NCI-H2081 treated with DMSO at 0.1 percent for 48 hours (cell line): ENCODE data around the gene OR4E2.
"Not testable (repeated sequence)": the region's sequence is repeated elsewhere in the genome, so short reads cannot be mapped to it uniquely, and the experiment has no call there.

Experiments
- DNase-seq: peaks from one replicate; lab custom pipeline; 2025; lab: John Stamatoyannopoulos, UW

Gene OR4E2

GRCh38 chr14:21697662-21698061 is 44.0 kb downstream of the OR4E2 start:
- not testable (repeated sequence) for DNase-seq

DNA sequence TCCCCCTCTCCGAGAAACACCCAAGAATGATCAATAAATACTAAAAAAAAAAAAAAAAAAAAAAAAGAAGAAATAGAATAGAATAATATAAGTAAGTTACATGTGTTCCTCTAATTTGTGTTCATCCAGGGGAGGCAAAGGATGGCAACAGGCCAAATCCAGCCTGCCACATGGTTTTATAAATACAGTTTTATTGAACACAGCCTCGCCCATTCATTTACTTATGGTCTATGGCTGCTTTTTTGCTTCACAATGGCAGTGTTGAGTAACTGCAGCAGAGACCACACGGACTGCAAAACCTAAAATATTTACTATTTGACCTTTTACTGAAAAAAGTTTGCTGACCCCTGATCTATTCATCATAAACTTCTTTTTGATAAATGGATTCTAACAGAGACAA is 44.9 kb downstream of the OR4E2 start:
- not testable (repeated sequence) for DNase-seq

DNA sequence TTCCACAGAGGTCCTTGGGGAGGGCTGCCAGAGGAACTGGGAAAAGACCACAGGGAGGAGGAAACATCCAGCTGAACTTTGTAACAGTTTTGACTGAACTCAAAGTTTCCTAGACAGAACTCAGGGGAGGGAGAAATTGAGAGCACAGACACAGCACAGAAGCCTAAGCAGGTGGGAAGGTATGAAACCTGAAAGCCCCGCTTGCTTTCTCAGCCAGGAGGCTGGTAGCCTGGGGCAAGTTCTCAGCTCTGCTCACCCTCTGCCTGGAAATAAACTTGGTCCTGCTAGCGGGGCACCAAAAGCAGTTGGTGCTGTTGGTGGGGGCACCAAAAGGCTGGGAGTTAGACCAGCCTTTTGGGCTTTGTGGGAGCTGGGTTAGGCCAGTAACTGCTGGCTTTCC is 45.9 kb downstream of the OR4E2 start:
- no peak for DNase-seq

- no peak for DNase-seq
Observed at GRCh38 chr14:21702316-21702715, 48.7 kb downstream of the OR4E2 start.

GRCh38 chr14:21703357-21704326 is 50.0 kb downstream of the OR4E2 start:
- no peak for DNase-seq

GRCh38 chr14:21704338-21704737 is 50.7 kb downstream of the OR4E2 start:
- no peak for DNase-seq

DNA sequence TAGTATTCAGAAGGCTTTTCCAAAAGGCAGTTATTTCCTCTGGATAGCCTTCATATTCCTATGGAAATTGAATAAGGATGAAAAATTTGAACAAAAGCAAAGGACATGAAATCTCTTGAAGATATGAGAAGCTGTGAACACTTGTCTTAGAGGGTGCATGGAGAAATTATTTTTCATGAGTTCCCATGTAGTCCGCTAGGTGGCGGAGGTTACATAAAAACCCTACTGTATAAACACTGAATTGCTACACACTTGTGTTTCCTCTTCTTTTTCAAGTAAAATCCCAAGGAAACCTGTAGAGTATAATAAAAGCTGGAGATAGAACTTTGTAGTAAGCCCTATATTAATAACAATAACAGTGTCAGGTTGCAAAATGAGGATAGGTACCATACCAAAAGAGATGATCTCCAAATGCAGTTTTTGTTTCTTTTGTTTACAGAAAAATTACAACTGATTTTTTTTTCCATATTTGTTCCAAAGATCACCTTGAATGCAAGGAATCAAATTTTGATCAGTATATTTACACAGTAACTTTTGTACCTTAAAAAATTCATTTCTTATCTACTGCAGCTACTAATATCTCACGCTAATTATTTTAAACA is 57.8 kb downstream of the OR4E2 start:
- no peak for DNase-seq

- no peak for DNase-seq
Observed at GRCh38 chr14:21712036-21712435, 58.4 kb downstream of the OR4E2 start.

DNA sequence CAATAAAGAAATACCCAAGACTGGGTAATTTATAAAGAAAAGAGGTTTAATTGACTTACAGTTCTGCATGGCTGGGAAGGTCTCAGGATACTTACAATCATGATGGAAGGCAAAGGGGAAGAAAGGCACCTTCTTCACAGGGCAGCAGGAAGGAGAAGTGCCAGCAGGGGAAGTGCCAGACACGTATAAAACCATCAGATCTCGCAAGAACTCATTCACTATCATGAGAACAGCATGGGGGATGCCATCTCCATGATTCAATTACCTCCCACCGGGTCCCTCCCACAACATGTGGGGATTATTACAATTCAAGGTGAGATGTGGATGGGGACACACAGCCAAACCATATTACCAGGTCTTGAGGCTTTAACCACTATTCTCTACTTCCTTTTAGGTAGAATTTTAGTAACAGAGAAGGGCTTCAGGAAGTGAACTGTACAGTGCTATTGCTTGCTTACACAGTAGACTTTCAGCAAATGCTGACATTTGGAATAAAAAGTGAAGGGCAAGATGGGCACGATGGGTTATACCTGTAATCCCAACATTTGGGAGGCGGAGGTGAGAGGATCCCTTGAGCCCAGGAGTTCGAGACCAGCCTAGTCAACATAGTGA is 60.8 kb downstream of the OR4E2 start:
- no peak for DNase-seq
